ENCODE measurements around the gene FRMD4B.
"Not testable (repeated sequence)": the region's sequence is repeated elsewhere in the genome, so short reads cannot be mapped to it uniquely, and the experiment has no call there.

DNA sequence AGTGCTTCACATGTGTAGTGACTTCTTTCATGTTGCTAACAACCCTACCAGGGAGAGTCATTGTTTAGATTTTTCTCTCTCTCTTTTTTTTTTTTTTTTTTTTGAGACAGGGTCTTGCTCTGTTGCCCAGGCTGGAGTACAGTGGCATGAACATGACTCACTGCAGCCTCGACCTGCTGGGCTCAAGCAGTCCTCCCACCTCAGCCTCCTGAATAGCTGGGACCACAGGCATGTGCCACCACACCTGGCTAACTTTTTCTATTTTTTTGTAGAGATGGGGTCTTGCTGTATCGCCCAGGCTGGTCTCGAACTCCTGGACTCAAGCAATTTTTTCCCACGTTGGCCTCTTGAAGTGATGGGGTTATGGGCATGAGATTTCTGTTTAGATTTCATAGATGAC, 63.4 kb downstream of the FRMD4B start:
- TF ChIP-seq CTCF, POLR2A (IDR thresholded peaks at IDR 0.05): not testable (repeated sequence)
